ENCODE measurements around the gene VSIR. TPM values are rescaled to one million over a fixed set of nuclear protein-coding genes. Genes with fewer than 3 reads are reported as not detected.

Gene VSIR
- total RNA-seq, 2 donors from 2014 or later: 126 to 135 TPM

- DNase-seq (ENCODE audit: low spot score): no peak
- intact Hi-C loops (cut with DNase I): no loop called here
Observed at GRCh38 chr10:71724539-71724938, 48.8 kb downstream of the VSIR start.

GRCh38 chr10:71723311-71723710 lies 50.0 kb downstream of the VSIR start:
- intact Hi-C loops (cut with DNase I): no loop called here
- no peak for DNase-seq (ENCODE audit: low spot score)

GRCh38 chr10:71722849-71723248 lies 50.5 kb downstream of the VSIR start:
- intact Hi-C loops (cut with DNase I): no loop called here

GRCh38 chr10:71721313-71721712 lies 52.0 kb downstream of the VSIR start:
- intact Hi-C loops (cut with DNase I): no loop called here
- no peak for DNase-seq (ENCODE audit: low spot score)

More at GRCh38 chr10:71722849-71723248, 50.5 kb downstream of the VSIR start:
- DNase-seq (ENCODE audit: low spot score): no peak

GRCh38 chr10:71720288-71720687 lies 53.0 kb downstream of the VSIR start:
- intact Hi-C loops (cut with DNase I): no loop called here

GRCh38 chr10:71719464-71720201 lies 53.7 kb downstream of the VSIR start, which contains the start of gene C10orf105:
C10orf105 (minus strand) TSS chr10:71719778; CDS start chr10:71716337, 3,441 bp downstream.
- intact Hi-C loops (cut with DNase I): loop anchor here (5.0 to 10.0 kb wide), 2 partner anchors 43 to 335 kb away; no protein-coding TSS in a partner anchor
- no peak for DNase-seq (ENCODE audit: low spot score)

More at GRCh38 chr10:71720288-71720687, 53.0 kb downstream of the VSIR start:
- DNase-seq (ENCODE audit: low spot score): no peak

- peak; percentile 93 for DNase-seq (ENCODE audit: low spot score)
- intact Hi-C loops (cut with DNase I): loop anchor here (5.0 to 10.0 kb wide), 2 partner anchors 43 to 334 kb away; no protein-coding TSS in a partner anchor
Observed at GRCh38 chr10:71719042-71719441, 54.3 kb downstream of the VSIR start.

GRCh38 chr10:71718165-71718698 lies 55.1 kb downstream of the VSIR start:
- intact Hi-C loops (cut with DNase I): loop anchor here (5.0 to 10.0 kb wide), 2 partner anchors 44 to 333 kb away; no protein-coding TSS in a partner anchor
- DNase-seq (ENCODE audit: low spot score): no peak

GRCh38 chr10:71717551-71717951 lies 55.8 kb downstream of the VSIR start:
- intact Hi-C loops (cut with DNase I): loop anchor here (5.0 to 10.0 kb wide), 2 partner anchors 45 to 333 kb away; no protein-coding TSS in a partner anchor
- DNase-seq (ENCODE audit: low spot score): no peak

GRCh38 chr10:71717056-71717455 lies 56.3 kb downstream of the VSIR start:
- intact Hi-C loops (cut with DNase I): loop anchor here (5.0 to 10.0 kb wide), 2 partner anchors 45 to 332 kb away; no protein-coding TSS in a partner anchor
- DNase-seq (ENCODE audit: low spot score): no peak

GRCh38 chr10:71716426-71716825 lies 56.9 kb downstream of the VSIR start:
- intact Hi-C loops (cut with DNase I): loop anchor here (5.0 to 10.0 kb wide), 2 partner anchors 46 to 332 kb away; no protein-coding TSS in a partner anchor

GRCh38 chr10:71715860-71716259 lies 57.5 kb downstream of the VSIR start:
- DNase-seq (ENCODE audit: low spot score): no peak
- intact Hi-C loops (cut with DNase I): loop anchor here (5.0 to 10.0 kb wide), 2 partner anchors 46 to 331 kb away; no protein-coding TSS in a partner anchor

More at GRCh38 chr10:71716426-71716825, 56.9 kb downstream of the VSIR start:
- DNase-seq (ENCODE audit: low spot score): no peak

GRCh38 chr10:71715026-71715425 lies 58.3 kb downstream of the VSIR start:
- no peak for DNase-seq (ENCODE audit: low spot score)
- intact Hi-C loops (cut with DNase I): loop anchor here (5.0 to 10.0 kb wide), 2 partner anchors 47 to 330 kb away; no protein-coding TSS in a partner anchor

- DNase-seq (ENCODE audit: low spot score): no peak
- intact Hi-C loops (cut with DNase I): loop anchor here in 1 of 2 donors (10.0 kb wide), 1 partner anchor 330 kb away; no protein-coding TSS in a partner anchor
Observed at GRCh38 chr10:71714592-71714991, 58.7 kb downstream of the VSIR start.

- no peak for DNase-seq (ENCODE audit: low spot score)
- intact Hi-C loops (cut with DNase I): loop anchor here in 1 of 2 donors (10.0 kb wide), 1 partner anchor 329 kb away; no protein-coding TSS in a partner anchor
Observed at GRCh38 chr10:71714031-71714410, 59.3 kb downstream of the VSIR start.

- intact Hi-C loops (cut with DNase I): loop anchor here in 1 of 2 donors (10.0 kb wide), 1 partner anchor 329 kb away; no protein-coding TSS in a partner anchor
- DNase-seq (ENCODE audit: low spot score): peak; percentile 96
Observed at GRCh38 chr10:71713135-71714030, 59.9 kb downstream of the VSIR start.

GRCh38 chr10:71712572-71713134 lies 60.7 kb downstream of the VSIR start:
- intact Hi-C loops (cut with DNase I): loop anchor here in 1 of 2 donors (10.0 kb wide), 1 partner anchor 328 kb away; no protein-coding TSS in a partner anchor
- DNase-seq (ENCODE audit: low spot score): no peak

GRCh38 chr10:71712170-71712569 lies 61.1 kb downstream of the VSIR start:
- intact Hi-C loops (cut with DNase I): loop anchor here in 1 of 2 donors (10.0 kb wide), 1 partner anchor 327 kb away; no protein-coding TSS in a partner anchor
- no peak for DNase-seq (ENCODE audit: low spot score)

Data from posterior vena cava (tissue), 2 donors.